ENCODE data around the gene SPEN.

Gene SPEN

GRCh38 chr1:15848143-15848928, 829 bp downstream of the SPEN start:
- Histone ChIP-seq H3K27ac (ENCODE audit: low read depth, low read length) (peak overlapping the region; percentile 98), H3K36me3 (ENCODE audit: control insufficient read depth, insufficient read depth, low read length) (no peaks in the 10 kb centered on the region), H3K4me3 (ENCODE audit: low read depth, low read length) (peak overlapping the region; percentile 99), H3K9ac (ENCODE audit: low read depth, low read length) (peak overlapping the region; percentile 94), H3K27me3 (ENCODE audit: control insufficient read depth, insufficient read depth, low read length) (no peaks in the 10 kb centered on the region), H3K4me1 (ENCODE audit: control insufficient read depth, insufficient read depth, low read length) (peaks cover 21% of the 10 kb centered on the region), H3K9me3 (ENCODE audit: control insufficient read depth, insufficient read depth, low read length) (no peaks in the 10 kb centered on the region)

GRCh38 chr1:15848929-15849774, 1.6 kb downstream of the SPEN start:
- peak overlapping the region; percentile 99 for H3K4me3 ChIP-seq (ENCODE audit: low read depth, low read length)
- no peaks in the 10 kb centered on the region for H3K36me3 ChIP-seq (ENCODE audit: control insufficient read depth, insufficient read depth, low read length)
- no peaks in the 10 kb centered on the region for H3K27me3 ChIP-seq (ENCODE audit: control insufficient read depth, insufficient read depth, low read length)
- no peaks in the 10 kb centered on the region for H3K9me3 ChIP-seq (ENCODE audit: control insufficient read depth, insufficient read depth, low read length)
- peak overlapping the region; percentile 98 for H3K27ac ChIP-seq (ENCODE audit: low read depth, low read length)
- H3K9ac ChIP-seq (ENCODE audit: low read depth, low read length), result peak overlapping the region; percentile 94
- H3K4me1 ChIP-seq (ENCODE audit: control insufficient read depth, insufficient read depth, low read length), result peaks cover 21% of the 10 kb centered on the region

GRCh38 chr1:15849775-15850324, 2.3 kb downstream of the SPEN start:
- peaks cover 21% of the 10 kb centered on the region for H3K4me1 ChIP-seq (ENCODE audit: control insufficient read depth, insufficient read depth, low read length)

GRCh38 chr1:15850471-15851001, 3.0 kb downstream of the SPEN start:
- Histone ChIP-seq H3K27ac (ENCODE audit: low read depth, low read length) (peak overlapping the region; percentile 98), H3K9ac (ENCODE audit: low read depth, low read length) (no peak overlapping the region), H3K4me3 (ENCODE audit: low read depth, low read length) (peak overlapping the region; percentile 99), H3K4me1 (ENCODE audit: control insufficient read depth, insufficient read depth, low read length) (peaks cover 21% of the 10 kb centered on the region), H3K36me3 (ENCODE audit: control insufficient read depth, insufficient read depth, low read length) (no peaks in the 10 kb centered on the region), H3K9me3 (ENCODE audit: control insufficient read depth, insufficient read depth, low read length) (no peaks in the 10 kb centered on the region), H3K27me3 (ENCODE audit: control insufficient read depth, insufficient read depth, low read length) (no peaks in the 10 kb centered on the region)

More at GRCh38 chr1:15849775-15850324, 2.3 kb downstream of the SPEN start:
- Histone ChIP-seq H3K4me3 (ENCODE audit: low read depth, low read length) (peak overlapping the region; percentile 99), H3K27me3 (ENCODE audit: control insufficient read depth, insufficient read depth, low read length) (no peaks in the 10 kb centered on the region), H3K9ac (ENCODE audit: low read depth, low read length) (peak overlapping the region; percentile 94), H3K9me3 (ENCODE audit: control insufficient read depth, insufficient read depth, low read length) (no peaks in the 10 kb centered on the region), H3K27ac (ENCODE audit: low read depth, low read length) (peak overlapping the region; percentile 98), H3K36me3 (ENCODE audit: control insufficient read depth, insufficient read depth, low read length) (no peaks in the 10 kb centered on the region)

- no peak overlapping the region for H3K9ac ChIP-seq (ENCODE audit: low read depth, low read length)
- H3K27ac ChIP-seq (ENCODE audit: low read depth, low read length), result peak overlapping the region; percentile 98
- H3K4me1 ChIP-seq (ENCODE audit: control insufficient read depth, insufficient read depth, low read length), result peaks cover 21% of the 10 kb centered on the region
- no peaks in the 10 kb centered on the region for H3K9me3 ChIP-seq (ENCODE audit: control insufficient read depth, insufficient read depth, low read length)
- H3K27me3 ChIP-seq (ENCODE audit: control insufficient read depth, insufficient read depth, low read length), result no peaks in the 10 kb centered on the region
- H3K4me3 ChIP-seq (ENCODE audit: low read depth, low read length), result peak overlapping the region; percentile 99
- H3K36me3 ChIP-seq (ENCODE audit: control insufficient read depth, insufficient read depth, low read length), result no peaks in the 10 kb centered on the region
Measured at GRCh38 chr1:15851210-15852035, 3.9 kb downstream of the SPEN start.

GRCh38 chr1:15852036-15852827, 4.7 kb downstream of the SPEN start:
- Histone ChIP-seq H3K9me3 (ENCODE audit: control insufficient read depth, insufficient read depth, low read length) (no peaks in the 10 kb centered on the region), H3K9ac (ENCODE audit: low read depth, low read length) (no peak overlapping the region), H3K27ac (ENCODE audit: low read depth, low read length) (no peak overlapping the region), H3K4me3 (ENCODE audit: low read depth, low read length) (no peak overlapping the region), H3K4me1 (ENCODE audit: control insufficient read depth, insufficient read depth, low read length) (peaks cover 21% of the 10 kb centered on the region), H3K27me3 (ENCODE audit: control insufficient read depth, insufficient read depth, low read length) (no peaks in the 10 kb centered on the region), H3K36me3 (ENCODE audit: control insufficient read depth, insufficient read depth, low read length) (no peaks in the 10 kb centered on the region)

GRCh38 chr1:15852828-15853302, 5.4 kb downstream of the SPEN start:
- Histone ChIP-seq H3K9me3 (ENCODE audit: control insufficient read depth, insufficient read depth, low read length) (no peaks in the 10 kb centered on the region), H3K4me1 (ENCODE audit: control insufficient read depth, insufficient read depth, low read length) (peaks cover 21% of the 10 kb centered on the region), H3K27ac (ENCODE audit: low read depth, low read length) (no peak overlapping the region), H3K4me3 (ENCODE audit: low read depth, low read length) (no peak overlapping the region), H3K9ac (ENCODE audit: low read depth, low read length) (no peak overlapping the region), H3K27me3 (ENCODE audit: control insufficient read depth, insufficient read depth, low read length) (no peaks in the 10 kb centered on the region), H3K36me3 (ENCODE audit: control insufficient read depth, insufficient read depth, low read length) (no peaks in the 10 kb centered on the region)

- peaks cover 2% of the 10 kb centered on the region for H3K4me1 ChIP-seq (ENCODE audit: control insufficient read depth, insufficient read depth, low read length)
- H3K27me3 ChIP-seq (ENCODE audit: control insufficient read depth, insufficient read depth, low read length), result no peaks in the 10 kb centered on the region
- H3K4me3 ChIP-seq (ENCODE audit: low read depth, low read length), result no peak overlapping the region
- no peaks in the 10 kb centered on the region for H3K36me3 ChIP-seq (ENCODE audit: control insufficient read depth, insufficient read depth, low read length)
- H3K9ac ChIP-seq (ENCODE audit: low read depth, low read length), result no peak overlapping the region
- H3K9me3 ChIP-seq (ENCODE audit: control insufficient read depth, insufficient read depth, low read length), result no peaks in the 10 kb centered on the region
- H3K27ac ChIP-seq (ENCODE audit: low read depth, low read length), result no peak overlapping the region
Measured at GRCh38 chr1:15856888-15857287, 9.4 kb downstream of the SPEN start.

GRCh38 chr1:15858069-15858670, 10.7 kb downstream of the SPEN start:
- no peaks in the 10 kb centered on the region for H3K36me3 ChIP-seq (ENCODE audit: control insufficient read depth, insufficient read depth, low read length)
- no peaks in the 10 kb centered on the region for H3K9me3 ChIP-seq (ENCODE audit: control insufficient read depth, insufficient read depth, low read length)
- H3K27ac ChIP-seq (ENCODE audit: low read depth, low read length), result no peak overlapping the region
- H3K9ac ChIP-seq (ENCODE audit: low read depth, low read length), result no peak overlapping the region
- no peak overlapping the region for H3K4me3 ChIP-seq (ENCODE audit: low read depth, low read length)
- H3K27me3 ChIP-seq (ENCODE audit: control insufficient read depth, insufficient read depth, low read length), result no peaks in the 10 kb centered on the region
- H3K4me1 ChIP-seq (ENCODE audit: control insufficient read depth, insufficient read depth, low read length), result no peaks in the 10 kb centered on the region
